Upper lobe of left lung (tissue), 4 donors: Measurements from ENCODE around the gene TMEM114.

Experiments
- CTCF ChIP-seq, 6 experiments: fragments of 450-650 bp in 4 of 6; fragments of 200-600 bp in 2 of 6; sonication (generic) in 2 of 6; IDR thresholded peaks; one replicate each; pipeline ENCODE4 v1.5.1; 2016 to 2019; ENCODE audit warnings: antibody characterized with exemption in 6 of 6
- EP300 ChIP-seq, 4 donors: sonication (generic); formaldehyde crosslinking; IDR thresholded peaks; one replicate each; pipeline ENCODE4 v1.5.1; 2017; ENCODE audit warnings: antibody characterized with exemption in 4 of 4, control low read depth in 2 of 4
- POLR2A ChIP-seq, 4 donors: fragments of 450-650 bp; IDR thresholded peaks; one replicate each; pipeline ENCODE4 v1.5.1; 2016 to 2017; ENCODE audit warnings: antibody characterized with exemption in 4 of 4, mild to moderate bottlenecking in 2 of 4

- no peak for TF ChIP-seq EP300 (IDR thresholded peaks at IDR 0.05)
- no peak for TF ChIP-seq CTCF (IDR thresholded peaks at IDR 0.05)
- no peak for TF ChIP-seq POLR2A (IDR thresholded peaks at IDR 0.05)
These were observed 16.9 kb upstream of the TMEM114 start for GRCh38 chr16:8607214-8607613.
